ENCODE data around the gene HDGFL3. TPM values are rescaled to one million over a fixed set of nuclear protein-coding genes. Genes with fewer than 3 reads are reported as not detected.

The HDGFL3 gene
- total and polyA plus RNA-seq, 2 donors (not counting 3 experiments of a cell fraction or from before 2014, with no cell fraction given): 20.2 to 155 TPM

DNA sequence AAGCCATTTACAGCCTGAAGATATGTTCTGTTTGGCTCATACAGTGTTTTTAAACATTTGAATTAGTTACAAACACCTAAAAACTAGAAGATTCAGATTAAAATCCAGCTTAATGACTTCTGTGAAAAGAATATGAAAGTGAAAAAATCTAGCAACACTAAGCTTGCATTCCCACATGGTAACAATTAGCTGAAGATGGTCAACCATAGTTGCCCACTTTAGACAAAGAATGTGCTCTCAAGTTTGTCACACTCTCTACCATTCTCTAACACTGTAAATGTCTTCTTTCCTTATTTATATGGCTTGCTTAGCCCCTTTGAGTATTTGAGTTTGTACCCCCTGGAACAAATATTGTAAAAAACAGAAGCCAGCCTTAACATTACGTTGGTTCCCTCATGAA is 32.7 kb downstream of the HDGFL3 start:
- no peak for DNase-seq (ENCODE audit: low read depth, low spot score)
- peaks cover 14% of the 10 kb centered on the region for H4K20me1 ChIP-seq (replicated peaks; ENCODE audit: control insufficient read depth, extremely low read depth, insufficient read depth, low read length)
- dilution Hi-C loops (cut with MboI; ENCODE audit: extremely low pct_ligation_motif_present, low sequenced_read_pairs): no loop called here
- no peaks in the 10 kb centered on the region for H3K27me3 ChIP-seq (ENCODE audit: control insufficient read depth in 2 of 2, insufficient read depth in 2 of 2, low read length in 2 of 2)
- H3K9me1 ChIP-seq (replicated peaks; ENCODE audit: control insufficient read depth, extremely low read depth, insufficient read depth, low read length): peaks cover 3% of the 10 kb centered on the region
- BruUV-seq (replicated peaks): no TSS peak
- no peak overlapping the region for H3K4me2 ChIP-seq (ENCODE audit: insufficient read depth, low read length)
- H3K4me3 ChIP-seq (replicated peaks in 1 of 3; ENCODE audit: insufficient read depth in 1 of 3, low read depth in 1 of 3, low read length in 3 of 3): no peak overlapping the region
- FAIRE-seq: no peak
- H3K27ac ChIP-seq (ENCODE audit: insufficient read depth, low read depth, low read length): no peak overlapping the region
- no peaks in the 10 kb centered on the region for H3K9me3 ChIP-seq (replicated peaks; ENCODE audit: control insufficient read depth, insufficient read depth, low read length)
- H2AFZ ChIP-seq (ENCODE audit: low read depth, low read length): no peak overlapping the region
- H3K79me2 ChIP-seq (ENCODE audit: control insufficient read depth, insufficient read depth, low read length): peaks cover 89% of the 10 kb centered on the region
- ChIA-PET POLR2A (no interaction called here), CTCF (interaction anchor here (1.0 kb wide), 1 partner anchor 164 kb away, joined by 3 read pairs; no protein-coding TSS in a partner anchor)
- no peaks in the 10 kb centered on the region for H3K4me1 ChIP-seq (ENCODE audit: control insufficient read depth, extremely low read depth, insufficient read depth, low read length)
- intact Hi-C loops (cut with micrococcal nuclease): loop anchor here (1.0 kb wide), 1 partner anchor 10 kb away; no protein-coding TSS in a partner anchor
- H3K9ac ChIP-seq (replicated peaks; ENCODE audit: extremely low read depth, insufficient read depth, low read length): no peak overlapping the region
- H3K36me3 ChIP-seq (ENCODE audit: control insufficient read depth in 2 of 2, extremely low read depth in 1 of 2, insufficient read depth in 2 of 2, low read length in 2 of 2): no peaks in the 10 kb centered on the region
- no peak for TF ChIP-seq MYC (IDR thresholded peaks at IDR 0.05; ENCODE audit: low read depth, low read length)
- no peak for TF ChIP-seq FOS (IDR thresholded peaks at IDR 0.05; ENCODE audit: borderline replicate concordance, insufficient read depth, low read length)
- no peak for TF ChIP-seq GATA2 (IDR thresholded peaks at IDR 0.05; ENCODE audit: insufficient read depth, insufficient read length, low read depth, low read length)
- no peak for TF ChIP-seq POLR2AphosphoS5 (IDR thresholded peaks at IDR 0.05; ENCODE audit: insufficient read depth, low read depth, low read length)

DNA sequence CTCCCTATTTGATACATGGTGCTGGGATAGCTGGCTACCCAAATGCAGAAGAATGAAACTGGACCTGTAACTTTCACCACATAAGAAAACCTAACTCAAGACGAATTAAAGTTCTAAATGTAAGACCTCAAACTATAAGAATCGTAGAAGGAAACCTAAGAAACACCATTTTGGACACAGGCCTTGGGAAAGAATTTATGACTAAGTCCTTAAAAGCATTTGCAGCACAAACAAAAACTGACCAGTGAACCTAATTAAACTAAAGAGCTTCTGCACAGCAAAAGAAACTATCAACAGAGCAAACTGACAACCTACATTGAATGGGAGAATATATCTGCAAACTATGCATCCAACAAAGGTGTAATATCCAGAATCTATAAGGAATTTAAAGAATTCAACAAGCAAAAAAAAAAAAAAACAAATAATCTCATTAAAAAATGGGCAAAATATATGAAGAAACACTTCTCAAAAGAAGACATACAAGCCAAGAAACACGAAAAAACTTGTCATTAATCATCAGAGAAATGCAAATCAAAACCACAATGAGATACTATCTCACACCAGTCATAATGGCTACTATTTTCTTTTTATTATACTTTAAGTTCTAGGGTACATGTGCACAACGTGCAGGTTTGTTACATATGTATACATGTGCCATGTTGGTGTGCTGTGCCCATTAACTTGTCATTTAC is 37.0 kb downstream of the HDGFL3 start:
- H3K4me3 ChIP-seq (replicated peaks in 1 of 3; ENCODE audit: insufficient read depth in 1 of 3, low read depth in 1 of 3, low read length in 3 of 3): no peak overlapping the region
- no peak for FAIRE-seq
- BruUV-seq (replicated peaks): no TSS peak
- H3K27me3 ChIP-seq (ENCODE audit: control insufficient read depth in 2 of 2, insufficient read depth in 2 of 2, low read length in 2 of 2): no peaks in the 10 kb centered on the region
- DNase-seq (ENCODE audit: low read depth, low spot score): no peak
- dilution Hi-C loops (cut with MboI; ENCODE audit: extremely low pct_ligation_motif_present, low sequenced_read_pairs): no loop called here
- no peaks in the 10 kb centered on the region for H3K9me3 ChIP-seq (replicated peaks; ENCODE audit: control insufficient read depth, insufficient read depth, low read length)
- no peak overlapping the region for H3K27ac ChIP-seq (ENCODE audit: insufficient read depth, low read depth, low read length)
- peaks cover 94% of the 10 kb centered on the region for H3K79me2 ChIP-seq (ENCODE audit: control insufficient read depth, insufficient read depth, low read length)
- no peak overlapping the region for H3K9ac ChIP-seq (replicated peaks; ENCODE audit: extremely low read depth, insufficient read depth, low read length)
- CTCF ChIA-PET: no interaction called here
- no peak overlapping the region for H2AFZ ChIP-seq (ENCODE audit: low read depth, low read length)
- POLR2A ChIA-PET: no interaction called here
- H3K9me1 ChIP-seq (replicated peaks; ENCODE audit: control insufficient read depth, extremely low read depth, insufficient read depth, low read length): peaks cover 3% of the 10 kb centered on the region
- peaks cover 11% of the 10 kb centered on the region for H4K20me1 ChIP-seq (replicated peaks; ENCODE audit: control insufficient read depth, extremely low read depth, insufficient read depth, low read length)
- peaks cover 14% of the 10 kb centered on the region for H3K4me1 ChIP-seq (ENCODE audit: control insufficient read depth, extremely low read depth, insufficient read depth, low read length)
- TF ChIP-seq FOS (IDR thresholded peaks at IDR 0.05; ENCODE audit: borderline replicate concordance, insufficient read depth, low read length): no peak
- no peak for TF ChIP-seq MYC (IDR thresholded peaks at IDR 0.05; ENCODE audit: low read depth, low read length)
- TF ChIP-seq POLR2AphosphoS5 (IDR thresholded peaks at IDR 0.05; ENCODE audit: insufficient read depth, low read depth, low read length): no peak
- no peak for TF ChIP-seq POLR2A (IDR thresholded peaks at IDR 0.05; ENCODE audit: low read depth, low read length)
- no peak for TF ChIP-seq EZH2 (IDR thresholded peaks at IDR 0.05; ENCODE audit: borderline replicate concordance, low read depth, low read length, severe bottlenecking)
- TF ChIP-seq, protein P1, sequence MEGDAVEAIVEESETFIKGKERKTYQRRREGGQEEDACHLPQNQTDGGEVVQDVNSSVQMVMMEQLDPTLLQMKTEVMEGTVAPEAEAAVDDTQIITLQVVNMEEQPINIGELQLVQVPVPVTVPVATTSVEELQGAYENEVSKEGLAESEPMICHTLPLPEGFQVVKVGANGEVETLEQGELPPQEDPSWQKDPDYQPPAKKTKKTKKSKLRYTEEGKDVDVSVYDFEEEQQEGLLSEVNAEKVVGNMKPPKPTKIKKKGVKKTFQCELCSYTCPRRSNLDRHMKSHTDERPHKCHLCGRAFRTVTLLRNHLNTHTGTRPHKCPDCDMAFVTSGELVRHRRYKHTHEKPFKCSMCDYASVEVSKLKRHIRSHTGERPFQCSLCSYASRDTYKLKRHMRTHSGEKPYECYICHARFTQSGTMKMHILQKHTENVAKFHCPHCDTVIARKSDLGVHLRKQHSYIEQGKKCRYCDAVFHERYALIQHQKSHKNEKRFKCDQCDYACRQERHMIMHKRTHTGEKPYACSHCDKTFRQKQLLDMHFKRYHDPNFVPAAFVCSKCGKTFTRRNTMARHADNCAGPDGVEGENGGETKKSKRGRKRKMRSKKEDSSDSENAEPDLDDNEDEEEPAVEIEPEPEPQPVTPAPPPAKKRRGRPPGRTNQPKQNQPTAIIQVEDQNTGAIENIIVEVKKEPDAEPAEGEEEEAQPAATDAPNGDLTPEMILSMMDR (IDR thresholded peaks at IDR 0.05; ENCODE audit: extremely low read depth in 1 of 2, insufficient read depth in 1 of 2, low read depth in 1 of 2, low read length in 2 of 2): no peak
- TF ChIP-seq, protein P2, sequence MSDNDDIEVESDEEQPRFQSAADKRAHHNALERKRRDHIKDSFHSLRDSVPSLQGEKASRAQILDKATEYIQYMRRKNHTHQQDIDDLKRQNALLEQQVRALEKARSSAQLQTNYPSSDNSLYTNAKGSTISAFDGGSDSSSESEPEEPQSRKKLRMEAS (IDR thresholded peaks at IDR 0.05; ENCODE audit: insufficient read depth, insufficient read length): no peak
- no peak for TF ChIP-seq JUN (IDR thresholded peaks at IDR 0.05; ENCODE audit: borderline replicate concordance, insufficient read depth, insufficient read length, low read depth)
- no peak for TF ChIP-seq GATA2 (IDR thresholded peaks at IDR 0.05; ENCODE audit: insufficient read depth, insufficient read length, low read depth, low read length)
- intact Hi-C loops (cut with micrococcal nuclease): no loop called here
- H3K4me2 ChIP-seq (ENCODE audit: insufficient read depth, low read length): no peak overlapping the region
- no peaks in the 10 kb centered on the region for H3K36me3 ChIP-seq (ENCODE audit: control insufficient read depth in 2 of 2, extremely low read depth in 1 of 2, insufficient read depth in 2 of 2, low read length in 2 of 2)

Measured in endothelial cell of umbilical vein (primary cell).